ENCODE results near the gene RIC8B. TPM values are rescaled to one million over a fixed set of nuclear protein-coding genes. Genes with fewer than 3 reads are reported as not detected.

RIC8B gene
- total and polyA plus RNA-seq, 2 of the 8 experiments (the other 6 are each of a cell fraction or from before 2014, with no cell fraction given), result 8.2 to 25.3 TPM

DNA sequence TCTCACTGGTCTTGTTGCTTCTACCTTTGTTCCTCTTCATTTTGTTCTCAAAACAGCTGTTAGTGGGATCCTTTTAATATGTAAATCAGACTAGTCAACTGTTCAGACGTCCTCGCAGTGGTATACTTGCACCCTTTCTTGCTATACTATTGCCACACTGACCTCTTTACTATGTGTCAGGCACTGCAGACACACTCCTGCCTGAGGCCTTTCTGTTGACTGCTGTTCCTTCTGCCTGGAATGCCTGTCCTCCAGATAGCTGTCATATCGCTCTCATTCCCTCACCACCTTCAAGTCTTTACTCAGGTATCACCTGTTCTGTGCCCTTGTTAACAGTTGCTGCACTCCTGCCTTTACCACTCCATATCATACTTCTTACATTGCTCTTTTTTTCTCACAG, 91.2 kb downstream of the RIC8B start (continued):
- TF ChIP-seq CEBPB (IDR thresholded peaks at IDR 0.05; ENCODE audit: low read depth, low read length), result peak; percentile 83
- TF ChIP-seq, protein P1, sequence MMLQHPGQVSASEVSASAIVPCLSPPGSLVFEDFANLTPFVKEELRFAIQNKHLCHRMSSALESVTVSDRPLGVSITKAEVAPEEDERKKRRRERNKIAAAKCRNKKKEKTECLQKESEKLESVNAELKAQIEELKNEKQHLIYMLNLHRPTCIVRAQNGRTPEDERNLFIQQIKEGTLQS (IDR thresholded peaks at IDR 0.05; ENCODE audit: insufficient read depth, low read depth, low read length), result no peak
- no peak for TF ChIP-seq SIRT6 (IDR thresholded peaks at IDR 0.05; ENCODE audit: low read length)
- TF ChIP-seq SP4 (IDR thresholded peaks at IDR 0.05; ENCODE audit: low read length), result no peak
- peak in 1 of 2 experiments; percentile 86; a peak in 2 of 4 replicates for TF ChIP-seq SIN3A (conservative IDR thresholded peaks at IDR 0.05 in 1 of 2, IDR thresholded peaks at IDR 0.05 in 1 of 2; ENCODE audit: low read depth in 1 of 2, low read length in 2 of 2)
- TF ChIP-seq ZNF274 (IDR thresholded peaks at IDR 0.05; ENCODE audit: borderline replicate concordance, extremely low read depth, low read length), result no peak
- TF ChIP-seq RAD21 (IDR thresholded peaks at IDR 0.05 in 1 of 2, conservative IDR thresholded peaks at IDR 0.05 in 1 of 2; ENCODE audit: low read depth in 2 of 2, low read length in 2 of 2), result peak in 1 of 2 experiments; percentile 32; a peak in 2 of 4 replicates
- TF ChIP-seq NANOG (IDR thresholded peaks at IDR 0.05; ENCODE audit: insufficient read depth, low read depth, low read length, poor library complexity, severe bottlenecking), result no peak
- TF ChIP-seq GTF2F1 (IDR thresholded peaks at IDR 0.05; ENCODE audit: borderline replicate concordance, low read depth, low read length), result no peak
